ENCODE measurements around the gene GSTT2B.
"Not testable (repeated sequence)": the region's sequence is repeated elsewhere in the genome, so short reads cannot be mapped to it uniquely, and the experiment has no call there.

The GSTT2B gene

GRCh38 chr22:23961084-23961771 lies at the start of gene GSTT2B:
GSTT2B (minus strand) TSS chr22:23961195; CDS start chr22:23961131, 64 bp downstream.
- not testable (repeated sequence) for H3K27me3 ChIP-seq (ENCODE audit: control insufficient read depth, insufficient read depth, low read length); H3K4me3 ChIP-seq (ENCODE audit: low read length); H3K36me3 ChIP-seq (ENCODE audit: control insufficient read depth, insufficient read depth, low read length); H3K9ac ChIP-seq (ENCODE audit: low read length); H3K4me1 ChIP-seq (ENCODE audit: control insufficient read depth, insufficient read depth, low read length); H3K27ac ChIP-seq (ENCODE audit: low read depth, low read length)

- Histone ChIP-seq H3K27ac (ENCODE audit: low read depth, low read length) (no peak overlapping the region), H3K27me3 (ENCODE audit: control insufficient read depth, insufficient read depth, low read length) (no peaks in the 10 kb centered on the region), H3K36me3 (ENCODE audit: control insufficient read depth, insufficient read depth, low read length) (no peaks in the 10 kb centered on the region), H3K9ac (ENCODE audit: low read length) (no peak overlapping the region), H3K4me1 (ENCODE audit: control insufficient read depth, insufficient read depth, low read length) (peaks cover 4% of the 10 kb centered on the region), H3K4me3 (ENCODE audit: low read length) (no peak overlapping the region)
These were observed 49.0 kb upstream of the GSTT2B start for GRCh38 chr22:24010018-24010391.

GRCh38 chr22:24009227-24010017 lies 48.4 kb upstream of the GSTT2B start:
- no peaks in the 10 kb centered on the region for H3K27me3 ChIP-seq (ENCODE audit: control insufficient read depth, insufficient read depth, low read length)
- no peak overlapping the region for H3K27ac ChIP-seq (ENCODE audit: low read depth, low read length)
- H3K9ac ChIP-seq (ENCODE audit: low read length), result no peak overlapping the region
- peaks cover 4% of the 10 kb centered on the region for H3K4me1 ChIP-seq (ENCODE audit: control insufficient read depth, insufficient read depth, low read length)
- H3K36me3 ChIP-seq (ENCODE audit: control insufficient read depth, insufficient read depth, low read length), result no peaks in the 10 kb centered on the region
- no peak overlapping the region for H3K4me3 ChIP-seq (ENCODE audit: low read length)

- no peaks in the 10 kb centered on the region for H3K27me3 ChIP-seq (ENCODE audit: control insufficient read depth, insufficient read depth, low read length)
- H3K4me3 ChIP-seq (ENCODE audit: low read length), result no peak overlapping the region
- no peaks in the 10 kb centered on the region for H3K36me3 ChIP-seq (ENCODE audit: control insufficient read depth, insufficient read depth, low read length)
These were observed 47.6 kb upstream of the GSTT2B start for GRCh38 chr22:24008381-24009226.

GRCh38 chr22:24008022-24008283 lies 47.0 kb upstream of the GSTT2B start:
- Histone ChIP-seq H3K36me3 (ENCODE audit: control insufficient read depth, insufficient read depth, low read length) (no peaks in the 10 kb centered on the region), H3K27ac (ENCODE audit: low read depth, low read length) (no peak overlapping the region), H3K4me3 (ENCODE audit: low read length) (no peak overlapping the region), H3K27me3 (ENCODE audit: control insufficient read depth, insufficient read depth, low read length) (no peaks in the 10 kb centered on the region), H3K4me1 (ENCODE audit: control insufficient read depth, insufficient read depth, low read length) (peaks cover 4% of the 10 kb centered on the region), H3K9ac (ENCODE audit: low read length) (no peak overlapping the region)

More at GRCh38 chr22:24008381-24009226, 47.6 kb upstream of the GSTT2B start:
- Histone ChIP-seq H3K4me1 (ENCODE audit: control insufficient read depth, insufficient read depth, low read length) (peaks cover 4% of the 10 kb centered on the region), H3K27ac (ENCODE audit: low read depth, low read length) (no peak overlapping the region), H3K9ac (ENCODE audit: low read length) (no peak overlapping the region)

- H3K27ac ChIP-seq (ENCODE audit: low read depth, low read length), result no peak overlapping the region
- H3K9ac ChIP-seq (ENCODE audit: low read length), result no peak overlapping the region
- no peak overlapping the region for H3K4me3 ChIP-seq (ENCODE audit: low read length)
- no peaks in the 10 kb centered on the region for H3K27me3 ChIP-seq (ENCODE audit: control insufficient read depth, insufficient read depth, low read length)
- H3K4me1 ChIP-seq (ENCODE audit: control insufficient read depth, insufficient read depth, low read length), result peaks cover 4% of the 10 kb centered on the region
- no peaks in the 10 kb centered on the region for H3K36me3 ChIP-seq (ENCODE audit: control insufficient read depth, insufficient read depth, low read length)
These were observed 46.4 kb upstream of the GSTT2B start for GRCh38 chr22:24007253-24008021.

- Histone ChIP-seq H3K4me1 (ENCODE audit: control insufficient read depth, insufficient read depth, low read length) (peaks cover 4% of the 10 kb centered on the region), H3K9ac (ENCODE audit: low read length) (no peak overlapping the region), H3K4me3 (ENCODE audit: low read length) (no peak overlapping the region), H3K27ac (ENCODE audit: low read depth, low read length) (no peak overlapping the region), H3K36me3 (ENCODE audit: control insufficient read depth, insufficient read depth, low read length) (no peaks in the 10 kb centered on the region), H3K27me3 (ENCODE audit: control insufficient read depth, insufficient read depth, low read length) (no peaks in the 10 kb centered on the region)
These were observed 45.9 kb upstream of the GSTT2B start for GRCh38 chr22:24006914-24007214.

- no peak overlapping the region for H3K27ac ChIP-seq (ENCODE audit: low read depth, low read length)
- peaks cover 4% of the 10 kb centered on the region for H3K4me1 ChIP-seq (ENCODE audit: control insufficient read depth, insufficient read depth, low read length)
- H3K36me3 ChIP-seq (ENCODE audit: control insufficient read depth, insufficient read depth, low read length), result no peaks in the 10 kb centered on the region
- H3K27me3 ChIP-seq (ENCODE audit: control insufficient read depth, insufficient read depth, low read length), result no peaks in the 10 kb centered on the region
- no peak overlapping the region for H3K4me3 ChIP-seq (ENCODE audit: low read length)
- no peak overlapping the region for H3K9ac ChIP-seq (ENCODE audit: low read length)
These were observed 45.4 kb upstream of the GSTT2B start for GRCh38 chr22:24006207-24006913.

- no peaks in the 10 kb centered on the region for H3K27me3 ChIP-seq (ENCODE audit: control insufficient read depth, insufficient read depth, low read length)
- peaks cover 4% of the 10 kb centered on the region for H3K4me1 ChIP-seq (ENCODE audit: control insufficient read depth, insufficient read depth, low read length)
- no peak within 1 kb of the TSS for H3K4me3 ChIP-seq (ENCODE audit: low read length)
- peak within 1 kb of the TSS; percentile 65 for H3K27ac ChIP-seq (ENCODE audit: low read depth, low read length)
- H3K9ac ChIP-seq (ENCODE audit: low read length), result no peak within 1 kb of the TSS
- no peaks in the 10 kb centered on the region for H3K36me3 ChIP-seq (ENCODE audit: control insufficient read depth, insufficient read depth, low read length)
These were observed 44.2 kb upstream of the GSTT2B start, which contains the start of gene GSTT4 for GRCh38 chr22:24005201-24005600. GSTT4 (minus strand) TSS chr22:24005453; CDS start chr22:24005356, 97 bp downstream.

- Histone ChIP-seq H3K27me3 (ENCODE audit: control insufficient read depth, insufficient read depth, low read length) (no peaks in the 10 kb centered on the region), H3K4me3 (ENCODE audit: low read length) (no peak overlapping the region), H3K36me3 (ENCODE audit: control insufficient read depth, insufficient read depth, low read length) (no peaks in the 10 kb centered on the region), H3K4me1 (ENCODE audit: control insufficient read depth, insufficient read depth, low read length) (peaks cover 4% of the 10 kb centered on the region), H3K9ac (ENCODE audit: low read length) (no peak overlapping the region), H3K27ac (ENCODE audit: low read depth, low read length) (no peak overlapping the region)
These were observed 42.9 kb upstream of the GSTT2B start for GRCh38 chr22:24003887-24004286.

GRCh38 chr22:24002851-24003250 lies 41.9 kb upstream of the GSTT2B start:
- no peak overlapping the region for H3K27ac ChIP-seq (ENCODE audit: low read depth, low read length)
- no peak overlapping the region for H3K4me3 ChIP-seq (ENCODE audit: low read length)
- no peaks in the 10 kb centered on the region for H3K27me3 ChIP-seq (ENCODE audit: control insufficient read depth, insufficient read depth, low read length)
- H3K9ac ChIP-seq (ENCODE audit: low read length), result no peak overlapping the region
- H3K36me3 ChIP-seq (ENCODE audit: control insufficient read depth, insufficient read depth, low read length), result no peaks in the 10 kb centered on the region
- H3K4me1 ChIP-seq (ENCODE audit: control insufficient read depth, insufficient read depth, low read length), result peaks cover 4% of the 10 kb centered on the region
